Cardiac septum (tissue), 1 donor: ENCODE measurements around the gene SAMMSON. TPM values are rescaled to one million over a fixed set of nuclear protein-coding genes. Genes with fewer than 3 reads are reported as not detected.

Source experiments
- DNase-seq: peaks from one replicate; pipeline ENCODE4 v3.0.0-alpha.2; 2020; ENCODE audit warnings: low spot score
- intact Hi-C: fragments of 100-400 bp; cut with DNase I; formaldehyde crosslinking; loops from one replicate; pipeline ENCODE4 v1.14.0; 2022
- total RNA-seq: library from RNA; stranded (reverse); fragmentation: NEBNext Ultra II Directional; extraction: Animal tissue kit (Norgen Biotek cat#: 25700); gene quantifications from one replicate; pipeline ENCODE4 v1.2.1, GENCODE V29; 2021
- donor health status: DM: no; HTN: no; CAD: no.

Gene SAMMSON
- total RNA-seq, 1 donor from 2014 or later = 0.27 TPM

- DNase-seq = no peak
- intact Hi-C loops = no loop called here
These were observed 73.2 kb downstream of the SAMMSON start for GRCh38 chr3:70072754-70073153.

GRCh38 chr3:70075101-70075500 lies 75.6 kb downstream of the SAMMSON start:
- intact Hi-C loops = no loop called here
- no peak for DNase-seq

- intact Hi-C loops = no loop called here
- DNase-seq = no peak
These were observed 76.9 kb downstream of the SAMMSON start for GRCh38 chr3:70076396-70076795.

GRCh38 chr3:70078778-70079177 lies 79.2 kb downstream of the SAMMSON start:
- intact Hi-C loops = no loop called here
- DNase-seq = no peak

GRCh38 chr3:70085613-70086012 lies 86.1 kb downstream of the SAMMSON start:
- intact Hi-C loops = no loop called here

GRCh38 chr3:70086336-70086735 lies 86.8 kb downstream of the SAMMSON start:
- intact Hi-C loops = no loop called here
- DNase-seq = no peak

More at GRCh38 chr3:70085613-70086012, 86.1 kb downstream of the SAMMSON start:
- no peak for DNase-seq

GRCh38 chr3:70090322-70090913 lies 90.9 kb downstream of the SAMMSON start:
- DNase-seq = no peak
- intact Hi-C loops = loop anchor here (10.0 kb wide), 1 partner anchor 264 kb away; no protein-coding TSS in a partner anchor

GRCh38 chr3:70094197-70094596 lies 94.7 kb downstream of the SAMMSON start:
- intact Hi-C loops = loop anchor here (10.0 kb wide), 1 partner anchor 261 kb away; no protein-coding TSS in a partner anchor
- no peak for DNase-seq

- intact Hi-C loops = loop anchor here (10.0 kb wide), 1 partner anchor 260 kb away; no protein-coding TSS in a partner anchor
- no peak for DNase-seq
These were observed 95.7 kb downstream of the SAMMSON start for GRCh38 chr3:70095260-70095659.

GRCh38 chr3:70096376-70097066 lies 97.0 kb downstream of the SAMMSON start:
- intact Hi-C loops = loop anchor here (10.0 kb wide), 1 partner anchor 258 kb away; no protein-coding TSS in a partner anchor

GRCh38 chr3:70097084-70097483 lies 97.6 kb downstream of the SAMMSON start:
- intact Hi-C loops = loop anchor here (10.0 kb wide), 1 partner anchor 258 kb away; no protein-coding TSS in a partner anchor

More at GRCh38 chr3:70096376-70097066, 97.0 kb downstream of the SAMMSON start:
- no peak for DNase-seq

GRCh38 chr3:70108072-70108471 lies 108.5 kb downstream of the SAMMSON start:
- DNase-seq = no peak
- intact Hi-C loops = no loop called here

More at GRCh38 chr3:70097084-70097483, 97.6 kb downstream of the SAMMSON start:
- DNase-seq = no peak

- no peak for DNase-seq
- intact Hi-C loops = no loop called here
These were observed 109.0 kb downstream of the SAMMSON start for GRCh38 chr3:70108546-70108945.

- no peak for DNase-seq
- intact Hi-C loops = no loop called here
These were observed 110.5 kb downstream of the SAMMSON start for GRCh38 chr3:70110066-70110465.

GRCh38 chr3:70111411-70111810 lies 111.9 kb downstream of the SAMMSON start:
- no peak for DNase-seq
- intact Hi-C loops = no loop called here

- no peak for DNase-seq
- intact Hi-C loops = no loop called here
These were observed 113.2 kb downstream of the SAMMSON start for GRCh38 chr3:70112751-70113150.

- intact Hi-C loops = no loop called here
- DNase-seq = no peak
These were observed 114.9 kb downstream of the SAMMSON start for GRCh38 chr3:70114431-70114830.

GRCh38 chr3:70119879-70120278 lies 120.3 kb downstream of the SAMMSON start:
- intact Hi-C loops = no loop called here
- DNase-seq = no peak
